Measurements from ENCODE around the gene FSHR.

FSHR gene, protein sequence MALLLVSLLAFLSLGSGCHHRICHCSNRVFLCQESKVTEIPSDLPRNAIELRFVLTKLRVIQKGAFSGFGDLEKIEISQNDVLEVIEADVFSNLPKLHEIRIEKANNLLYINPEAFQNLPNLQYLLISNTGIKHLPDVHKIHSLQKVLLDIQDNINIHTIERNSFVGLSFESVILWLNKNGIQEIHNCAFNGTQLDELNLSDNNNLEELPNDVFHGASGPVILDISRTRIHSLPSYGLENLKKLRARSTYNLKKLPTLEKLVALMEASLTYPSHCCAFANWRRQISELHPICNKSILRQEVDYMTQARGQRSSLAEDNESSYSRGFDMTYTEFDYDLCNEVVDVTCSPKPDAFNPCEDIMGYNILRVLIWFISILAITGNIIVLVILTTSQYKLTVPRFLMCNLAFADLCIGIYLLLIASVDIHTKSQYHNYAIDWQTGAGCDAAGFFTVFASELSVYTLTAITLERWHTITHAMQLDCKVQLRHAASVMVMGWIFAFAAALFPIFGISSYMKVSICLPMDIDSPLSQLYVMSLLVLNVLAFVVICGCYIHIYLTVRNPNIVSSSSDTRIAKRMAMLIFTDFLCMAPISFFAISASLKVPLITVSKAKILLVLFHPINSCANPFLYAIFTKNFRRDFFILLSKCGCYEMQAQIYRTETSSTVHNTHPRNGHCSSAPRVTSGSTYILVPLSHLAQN

DNA sequence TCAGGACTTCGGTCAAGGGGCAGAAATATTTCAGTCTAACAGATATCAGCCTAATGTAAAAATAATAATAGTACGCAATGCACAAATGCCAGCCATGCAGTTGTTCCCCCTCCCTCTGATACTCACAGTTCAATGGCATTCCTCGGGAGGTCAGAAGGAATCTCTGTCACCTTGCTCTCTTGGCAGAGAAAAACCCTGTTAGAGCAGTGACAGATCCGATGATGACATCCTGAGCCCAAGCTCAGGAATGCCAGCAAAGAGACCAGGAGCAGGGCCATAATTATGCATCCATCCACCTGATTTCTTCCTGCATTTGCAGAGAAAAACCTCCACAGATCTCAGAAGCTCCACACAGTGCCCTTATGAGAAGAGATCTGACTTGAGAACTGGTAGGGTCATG lies at the start of gene FSHR:
TSS of gene FSHR (minus strand) at position 376 of the 400 bp plus-strand sequence. CDS start at position 278, 98 bp downstream.
- in situ Hi-C loops (cut with MboI; ENCODE audit: low sequenced_read_pairs), result no loop called here

DNA sequence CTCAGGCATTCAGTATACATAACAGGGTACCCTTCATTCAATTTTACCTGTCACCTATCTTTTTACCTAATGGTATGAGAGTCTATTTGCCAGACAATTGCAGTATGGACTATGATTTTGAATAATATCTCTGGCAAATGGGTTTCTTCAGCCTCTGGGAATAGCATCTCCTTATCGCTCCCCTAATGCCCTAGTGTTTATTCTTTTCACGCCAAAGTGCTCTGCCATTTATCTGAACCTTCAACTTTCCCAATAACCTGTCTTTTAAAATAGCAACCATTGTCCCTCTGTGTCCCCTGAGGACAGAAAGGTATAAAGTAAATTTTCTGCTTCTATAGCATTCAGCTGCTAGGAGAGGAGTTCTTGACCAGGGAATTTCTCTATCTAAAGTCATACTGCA lies 45.0 kb upstream of the FSHR start:
- in situ Hi-C loops (cut with MboI; ENCODE audit: low sequenced_read_pairs), result no loop called here

DNA sequence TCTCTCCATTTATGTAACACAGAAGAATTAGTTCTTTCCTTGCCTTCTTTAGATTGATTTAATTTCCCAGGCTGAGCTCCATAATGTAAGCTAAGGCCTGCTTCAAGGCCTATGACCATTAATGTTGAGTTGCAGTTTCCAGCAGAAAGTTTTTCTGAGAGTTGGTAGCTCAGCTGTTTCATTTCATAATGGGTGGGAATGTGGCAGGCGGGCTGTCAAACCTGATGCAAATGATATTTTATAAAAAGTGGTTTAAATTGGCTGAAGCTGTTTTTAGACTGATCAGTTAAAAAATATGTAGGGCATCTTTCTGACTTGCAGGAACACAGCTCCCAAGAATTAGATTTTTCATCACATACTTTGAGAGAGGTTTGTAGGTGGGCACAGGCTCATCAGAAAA lies 40.4 kb upstream of the FSHR start:
- in situ Hi-C loops (cut with MboI; ENCODE audit: low sequenced_read_pairs), result no loop called here

DNA sequence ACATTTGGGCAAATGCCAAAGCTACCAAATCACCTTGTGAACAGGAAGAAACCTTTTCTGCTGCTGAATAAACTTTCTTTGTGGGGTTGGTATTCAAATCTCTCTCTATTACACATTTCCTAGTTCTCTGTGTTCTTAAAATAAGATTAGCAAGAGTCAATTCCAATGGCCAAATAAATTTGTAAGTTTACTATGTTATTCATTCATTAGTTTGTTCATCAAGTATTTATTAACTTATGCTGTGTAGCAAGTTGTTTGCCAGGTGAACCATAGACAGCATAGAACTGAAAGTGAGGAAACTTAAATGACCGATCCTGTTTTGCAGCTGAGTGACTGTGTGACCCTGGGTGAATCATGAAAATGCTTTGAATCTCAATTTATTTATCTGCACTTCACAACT lies 37.7 kb upstream of the FSHR start:
- in situ Hi-C loops (cut with MboI; ENCODE audit: low sequenced_read_pairs), result no loop called here

DNA sequence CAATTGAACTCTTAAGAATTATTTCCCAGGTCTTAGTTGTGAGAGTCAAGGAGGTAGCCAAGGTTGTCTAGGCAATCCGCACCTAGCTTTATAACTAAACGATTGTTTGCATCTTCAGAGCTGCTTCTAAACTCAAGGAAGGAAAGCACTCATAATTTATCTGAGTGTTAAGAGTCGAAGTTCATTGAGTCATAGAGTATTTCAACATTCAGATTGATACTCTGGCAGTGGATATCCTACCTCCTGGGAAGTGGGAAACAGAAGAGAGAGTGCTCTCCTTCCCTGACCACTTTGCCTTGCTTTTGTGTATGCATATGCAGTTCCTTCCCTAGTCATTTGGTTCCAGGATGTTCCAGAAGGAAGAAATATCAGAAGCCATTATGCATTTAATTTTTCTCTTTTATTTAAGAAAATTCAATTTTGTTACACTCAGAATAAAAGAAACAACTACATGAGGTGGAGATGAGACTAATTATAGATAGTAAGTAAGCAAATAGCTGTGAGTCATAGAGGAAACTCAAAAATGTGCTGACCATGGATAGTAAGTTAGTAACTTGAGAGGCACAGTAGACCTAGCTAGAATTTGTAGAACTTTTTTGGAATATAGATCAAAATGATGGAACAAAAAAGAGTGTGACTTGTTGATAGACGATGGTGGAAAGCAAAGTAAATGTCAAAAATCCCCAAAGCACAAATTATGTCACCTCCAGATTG lies 35.4 kb upstream of the FSHR start:
- in situ Hi-C loops (cut with MboI; ENCODE audit: low sequenced_read_pairs), result no loop called here

DNA sequence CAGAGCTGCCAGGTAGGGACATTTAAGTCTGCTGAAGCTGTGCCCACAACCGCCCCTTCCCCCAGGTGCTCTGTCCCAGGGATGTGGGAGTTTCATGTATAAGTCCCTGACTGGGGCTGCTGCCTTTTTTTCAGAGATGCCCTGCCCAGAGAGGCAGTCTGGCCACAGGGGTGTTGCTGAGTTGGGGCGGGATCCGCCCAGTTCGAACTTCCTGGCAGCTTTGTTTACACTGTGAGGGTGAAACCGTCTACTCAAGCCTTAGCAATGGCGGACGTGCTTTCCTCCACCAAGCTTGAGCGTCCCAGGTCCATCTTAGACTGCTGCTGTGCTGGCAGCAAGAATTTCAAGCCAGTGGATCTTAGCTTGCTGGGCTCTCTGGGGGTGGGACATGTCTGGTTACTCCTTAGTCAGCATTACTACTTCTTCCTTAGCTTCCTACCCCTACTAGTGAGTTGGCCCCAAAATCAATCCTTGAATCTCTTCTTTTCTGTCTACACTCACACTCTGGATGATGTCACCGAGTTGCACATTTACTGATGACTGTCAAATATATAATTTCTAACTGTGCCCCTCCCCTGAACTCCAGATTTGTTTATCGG lies 31.8 kb upstream of the FSHR start:
- in situ Hi-C loops (cut with MboI; ENCODE audit: low sequenced_read_pairs), result no loop called here

DNA sequence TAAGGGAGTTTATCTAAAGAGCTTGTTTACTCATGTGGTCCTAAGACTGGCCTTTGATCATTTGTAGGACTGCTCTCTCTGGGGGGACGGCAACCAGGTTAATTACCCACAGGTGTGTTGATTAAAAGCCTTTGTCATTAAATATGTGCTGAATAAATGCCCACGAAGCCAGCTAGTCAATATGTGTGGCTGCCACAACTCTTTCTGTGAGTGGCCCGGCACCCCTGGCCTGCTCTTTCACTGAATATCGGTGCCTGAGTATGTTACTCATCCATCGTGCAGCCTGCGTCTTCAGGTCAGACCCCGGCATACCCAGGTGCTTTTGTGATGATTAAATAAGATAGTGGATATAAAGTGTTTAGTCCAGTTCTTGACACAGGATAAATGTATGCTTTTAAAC lies 24.3 kb upstream of the FSHR start:
- in situ Hi-C loops (cut with MboI; ENCODE audit: low sequenced_read_pairs), result no loop called here

DNA sequence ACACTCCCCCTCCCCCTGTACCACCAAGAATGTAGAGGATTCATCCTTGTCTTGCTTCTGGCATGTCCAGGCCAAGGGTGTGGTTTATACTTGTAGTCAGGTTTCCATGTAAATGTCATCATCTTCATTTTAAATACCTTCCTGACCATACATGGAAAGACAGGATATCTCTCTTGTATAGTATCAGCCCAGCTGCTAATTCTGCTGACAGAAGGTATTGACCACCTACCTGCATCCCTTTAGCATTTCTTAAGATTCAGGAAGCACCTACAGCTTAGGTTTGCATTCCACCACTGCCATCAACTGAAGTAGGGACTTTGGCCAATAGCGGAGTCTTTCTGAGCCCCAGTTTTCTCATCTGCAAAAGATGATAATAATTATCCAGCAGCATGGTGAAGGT lies 22.9 kb upstream of the FSHR start:
- in situ Hi-C loops (cut with MboI; ENCODE audit: low sequenced_read_pairs), result no loop called here

DNA sequence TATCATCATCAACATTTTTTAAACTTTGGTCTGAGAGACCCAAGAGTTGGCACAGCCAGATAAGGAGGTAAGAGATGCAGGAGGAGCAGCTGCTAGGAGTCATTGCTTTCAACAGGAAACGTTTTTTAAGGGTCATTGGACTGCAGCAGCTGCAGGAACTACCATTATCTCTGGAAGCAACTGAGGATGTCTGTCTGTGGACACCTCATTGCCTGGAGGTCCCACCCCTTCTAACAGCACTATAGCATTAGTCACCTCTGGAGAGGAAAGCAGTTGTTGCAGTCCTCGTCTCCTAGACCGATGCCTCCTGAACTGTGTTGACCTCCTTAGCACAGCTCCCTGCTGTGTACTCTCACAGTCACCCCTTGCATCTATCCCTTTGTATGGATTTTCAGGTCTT lies 21.5 kb upstream of the FSHR start:
- in situ Hi-C loops (cut with MboI; ENCODE audit: low sequenced_read_pairs), result no loop called here

DNA sequence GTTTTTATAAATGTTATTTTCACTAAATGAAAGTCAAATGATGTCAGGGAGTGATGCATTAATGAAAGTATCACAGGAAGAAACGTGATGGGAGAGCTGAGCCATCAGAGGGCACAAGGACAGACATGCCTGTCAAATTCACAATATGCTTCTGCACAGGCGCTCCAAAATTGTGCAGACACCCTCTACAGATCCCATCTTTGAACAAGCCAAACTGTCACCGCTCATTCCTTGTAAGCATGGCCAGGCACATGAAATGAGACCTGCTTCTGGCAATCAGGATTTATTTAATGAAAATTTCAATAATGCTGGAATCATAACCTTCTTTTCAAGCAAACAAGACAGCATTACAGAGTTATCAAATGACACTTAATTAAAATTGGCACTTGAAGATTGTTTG lies 20.4 kb upstream of the FSHR start:
- in situ Hi-C loops (cut with MboI; ENCODE audit: low sequenced_read_pairs), result no loop called here

DNA sequence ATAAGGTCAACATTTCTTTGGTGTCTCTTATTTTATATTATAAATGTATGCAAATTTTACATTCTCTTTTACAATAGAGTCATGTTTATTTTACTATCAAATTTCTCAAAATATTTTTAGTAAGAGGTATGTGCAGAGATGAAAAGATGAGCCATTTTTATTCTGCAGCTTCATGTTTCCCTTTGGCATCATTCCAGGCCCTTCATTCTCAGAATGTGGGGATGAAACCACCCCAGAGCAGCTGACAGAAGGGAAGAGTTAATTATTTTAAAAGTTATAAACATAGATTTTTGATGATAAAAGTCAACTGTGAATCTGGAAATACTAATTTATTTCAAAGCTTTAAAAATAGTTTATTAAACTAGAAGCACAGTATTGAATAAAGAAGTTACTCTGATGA lies 12.8 kb upstream of the FSHR start:
- in situ Hi-C loops (cut with MboI; ENCODE audit: low sequenced_read_pairs), result no loop called here

DNA sequence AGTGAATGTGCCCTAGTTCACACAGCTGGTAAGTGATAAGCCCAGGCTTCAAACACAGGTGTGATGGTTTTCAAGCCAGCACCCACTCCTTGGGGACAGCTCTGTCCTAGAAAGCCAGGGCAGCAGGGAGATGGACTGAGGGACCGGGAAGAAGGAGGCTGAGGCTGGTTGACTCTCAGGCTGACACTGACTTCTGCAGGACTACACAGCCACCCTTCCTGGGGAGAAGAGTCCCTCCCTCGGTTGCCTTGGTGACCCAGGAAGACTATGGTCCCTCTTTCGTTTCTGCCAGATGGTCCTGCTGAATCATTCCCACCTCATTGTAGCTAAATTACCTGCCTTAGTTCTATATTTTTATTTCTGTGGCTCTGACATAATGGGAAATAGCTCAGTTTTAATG lies 11.3 kb upstream of the FSHR start:
- in situ Hi-C loops (cut with MboI; ENCODE audit: low sequenced_read_pairs), result no loop called here

DNA sequence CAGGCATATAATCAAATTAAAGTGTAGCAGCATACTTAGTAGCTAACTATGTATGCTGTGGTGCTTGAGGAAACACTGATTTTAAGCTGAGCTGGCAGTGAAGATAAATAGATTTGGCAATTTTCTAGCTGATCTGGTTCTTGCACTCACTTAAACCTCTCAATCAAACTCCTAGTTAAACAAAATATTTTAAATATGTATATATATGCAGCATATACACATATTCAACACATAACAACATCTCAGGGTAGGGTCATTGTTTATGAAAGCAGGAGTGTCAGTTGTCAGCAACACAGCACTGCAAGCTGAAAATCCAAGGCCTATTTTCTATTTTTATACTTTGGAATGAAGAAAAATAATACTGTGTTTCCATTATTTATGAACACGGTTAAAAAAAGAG lies 10.4 kb upstream of the FSHR start:
- in situ Hi-C loops (cut with MboI; ENCODE audit: low sequenced_read_pairs), result no loop called here

DNA sequence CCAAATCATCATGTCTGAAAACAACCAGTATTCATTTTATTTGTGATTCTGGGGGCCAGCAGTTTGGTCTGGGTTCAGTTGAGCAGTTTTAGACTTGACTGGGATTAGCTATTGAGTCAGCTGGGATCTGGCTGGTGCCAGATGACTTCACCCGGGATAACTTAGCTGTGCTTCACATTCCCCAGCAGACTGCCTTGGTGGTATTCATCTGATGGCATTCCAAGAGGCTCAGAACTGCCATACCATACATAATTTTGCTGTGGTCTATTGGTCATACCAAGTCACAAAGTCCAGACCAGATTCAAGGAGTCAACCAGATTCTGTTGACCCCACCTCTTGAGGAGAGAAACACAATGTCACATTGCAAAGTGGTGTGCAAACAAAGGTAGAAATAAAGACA lies 7.8 kb upstream of the FSHR start:
- in situ Hi-C loops (cut with MboI; ENCODE audit: low sequenced_read_pairs), result no loop called here

DNA sequence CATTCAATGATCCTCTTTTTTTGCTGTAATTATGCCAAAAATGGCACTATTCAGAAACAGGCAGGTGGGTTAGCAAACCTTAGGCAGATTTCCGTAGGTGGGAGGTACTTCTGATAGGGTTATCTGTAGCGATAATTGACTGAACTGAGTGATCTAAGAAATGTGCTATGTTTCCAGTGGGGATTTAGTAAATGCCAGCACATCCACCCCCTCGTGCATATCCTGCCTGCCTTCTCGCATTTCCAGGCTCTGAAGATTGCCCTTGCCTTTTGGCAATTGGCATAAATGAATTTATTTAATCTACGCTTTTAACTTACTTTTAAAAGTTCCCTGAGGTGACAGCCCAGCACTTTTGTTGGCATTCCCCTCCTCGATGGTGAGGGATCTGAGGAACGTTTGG lies 576 bp upstream of the FSHR start:
- in situ Hi-C loops (cut with MboI; ENCODE audit: low sequenced_read_pairs), result no loop called here

DNA sequence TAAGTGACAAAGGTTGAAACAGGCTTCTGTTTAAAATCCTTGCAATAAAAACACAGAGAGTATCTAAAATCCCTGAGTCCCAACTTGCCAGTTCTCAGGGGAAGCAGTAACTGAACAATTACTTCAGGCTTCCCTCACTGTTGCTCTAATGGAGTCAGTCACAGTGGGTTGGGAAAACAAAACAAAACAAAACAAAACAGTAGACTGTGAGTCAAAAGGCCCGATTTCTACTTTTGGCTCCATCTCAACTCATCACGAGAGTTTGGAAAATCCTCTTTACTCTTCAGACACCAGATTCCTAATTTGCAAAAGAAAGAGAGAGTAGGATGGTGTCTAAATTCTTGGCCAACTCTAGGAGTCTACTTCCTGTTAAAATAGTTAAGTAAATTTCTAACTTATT lies 1.1 kb downstream of the FSHR start:
- in situ Hi-C loops (cut with MboI; ENCODE audit: low sequenced_read_pairs), result no loop called here

DNA sequence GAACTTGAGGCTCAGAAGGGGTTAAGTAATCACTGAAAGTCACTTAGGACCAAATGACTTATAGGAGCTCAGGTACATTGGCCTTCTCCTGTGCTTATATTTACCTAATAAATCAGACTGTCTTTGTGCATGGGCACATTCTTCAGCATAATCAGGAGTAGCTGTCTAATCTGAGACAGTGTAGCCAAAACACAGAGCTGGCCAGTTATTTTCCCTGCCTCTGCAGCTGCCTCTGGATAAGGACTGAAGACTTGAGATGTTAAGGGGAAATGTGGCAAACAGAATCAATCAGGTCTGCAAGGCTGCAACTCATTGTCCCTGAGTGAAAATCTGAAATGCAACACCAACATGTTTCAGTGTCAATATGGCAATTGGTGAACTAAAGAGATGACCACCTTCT lies 1.5 kb downstream of the FSHR start:
- in situ Hi-C loops (cut with MboI; ENCODE audit: low sequenced_read_pairs), result no loop called here

DNA sequence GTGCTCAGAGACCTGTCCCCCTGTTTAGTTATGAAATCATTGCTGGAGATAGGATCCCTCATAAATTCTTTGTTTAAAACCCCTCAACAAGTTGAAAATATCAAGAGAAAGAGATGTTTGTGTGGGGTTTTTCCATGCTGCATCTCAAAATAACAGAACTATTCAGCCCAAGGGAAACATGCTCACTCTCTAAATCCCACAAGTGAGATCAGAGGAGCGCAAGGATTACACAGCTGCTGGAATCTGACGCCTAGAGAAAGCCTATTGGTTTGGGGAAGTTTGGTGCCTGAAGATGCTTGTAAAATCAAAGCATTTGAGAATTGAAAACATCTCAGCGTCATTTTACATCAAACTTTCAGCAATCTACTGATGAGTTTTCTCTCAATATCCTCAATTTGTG lies 7.9 kb downstream of the FSHR start:
- in situ Hi-C loops (cut with MboI; ENCODE audit: low sequenced_read_pairs), result no loop called here

DNA sequence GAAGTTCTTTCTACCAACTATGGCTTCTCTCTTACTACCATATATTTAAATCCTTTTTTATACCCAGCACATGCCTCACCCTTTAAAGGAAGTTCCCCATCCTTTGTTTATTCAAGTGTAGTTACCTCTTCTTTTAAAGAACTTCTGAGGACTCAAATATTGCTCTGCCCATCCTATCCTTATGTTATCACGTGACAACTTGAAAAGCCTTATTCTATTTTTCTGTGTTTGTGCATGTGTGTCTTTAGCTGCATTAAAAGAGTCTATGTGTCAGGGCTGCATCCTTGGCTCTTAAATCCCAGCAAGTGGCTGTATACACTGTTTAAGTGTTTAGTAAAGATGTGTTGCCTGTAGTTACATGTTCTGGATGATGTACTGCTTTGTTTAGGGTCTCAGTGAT lies 22.5 kb downstream of the FSHR start:
- in situ Hi-C loops (cut with MboI; ENCODE audit: low sequenced_read_pairs), result no loop called here

DNA sequence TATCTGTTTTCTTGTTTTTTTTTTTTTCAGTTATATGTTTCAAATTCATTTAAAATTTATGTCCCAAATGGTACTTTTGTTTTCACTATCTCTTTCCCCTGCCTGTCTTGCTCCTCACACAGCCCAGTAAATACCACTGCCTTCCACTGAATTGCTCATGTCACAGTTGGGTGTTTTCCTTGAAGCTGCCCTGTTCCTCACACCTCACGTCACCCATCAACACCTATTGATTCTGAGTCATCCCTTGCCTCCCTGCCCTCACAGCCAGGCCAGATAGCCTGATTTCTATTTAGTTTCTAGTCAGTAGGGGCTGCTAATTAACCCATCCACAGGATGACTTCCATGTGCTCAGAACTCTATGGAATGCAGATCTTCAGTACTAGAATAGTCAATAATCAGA lies 25.3 kb downstream of the FSHR start:
- in situ Hi-C loops (cut with MboI; ENCODE audit: low sequenced_read_pairs), result no loop called here

DNA sequence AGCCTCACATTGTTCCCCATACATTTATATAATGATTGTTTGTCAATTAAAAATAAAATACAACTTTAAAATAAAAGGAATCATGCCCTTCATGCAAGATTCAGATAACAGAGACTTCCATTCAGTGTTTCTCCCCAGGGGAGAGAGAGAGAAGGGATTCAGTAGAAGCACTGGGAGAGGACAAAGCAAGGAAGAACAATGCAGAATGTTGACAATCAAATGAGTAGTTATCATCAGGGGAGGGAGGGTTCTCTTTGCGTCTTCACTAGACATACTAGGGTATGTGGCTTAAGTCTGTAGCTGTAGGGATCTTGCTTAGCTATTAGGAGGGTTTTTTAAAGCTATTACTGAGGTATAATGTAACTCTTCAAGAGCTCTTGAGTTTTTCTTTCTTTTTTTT lies 30.7 kb downstream of the FSHR start:
- in situ Hi-C loops (cut with MboI; ENCODE audit: low sequenced_read_pairs), result no loop called here

DNA sequence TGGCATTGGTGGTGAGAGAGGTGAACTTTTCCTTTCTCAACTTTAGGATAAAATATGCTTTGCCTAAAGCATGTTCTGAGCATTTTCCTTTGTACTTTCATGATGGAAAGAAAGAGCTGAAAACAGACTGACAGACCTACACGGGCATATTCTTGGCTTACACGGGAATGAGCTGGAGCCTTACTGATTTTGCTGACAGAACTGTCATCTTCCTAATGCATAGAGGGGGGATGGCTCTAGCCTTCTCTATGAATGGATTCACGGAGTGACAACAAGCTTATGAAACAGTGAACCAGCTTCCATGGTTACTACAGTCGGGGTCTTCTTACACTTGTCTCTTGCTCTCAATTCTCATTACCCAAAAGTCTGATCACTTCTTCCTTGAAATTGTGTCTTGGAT lies 32.2 kb downstream of the FSHR start:
- in situ Hi-C loops (cut with MboI; ENCODE audit: low sequenced_read_pairs), result no loop called here

Data from hTERT RPE-1 (cell line).